ENCODE data around the gene S100B.

GRCh38 chr21:46564391-46564790 lies 40.5 kb downstream of the S100B start:
- no peak for TF ChIP-seq CTCF (IDR thresholded peaks at IDR 0.05; ENCODE audit: poor library complexity)
- no peak for TF ChIP-seq EZH2phosphoT487 (IDR thresholded peaks at IDR 0.05; ENCODE audit: low read depth, severe bottlenecking, unreplicated experiment)
- no peak for TF ChIP-seq EZH2 (IDR thresholded peaks at IDR 0.05; ENCODE audit: borderline replicate concordance)

Data from hepatocyte (in vitro differentiated cells).